Peyer's patch (tissue), 4 donors: ENCODE measurements around the gene GPC5. TPM values are rescaled to one million over a fixed set of nuclear protein-coding genes. Genes with fewer than 3 reads are reported as not detected.

ENCODE experiments used
- DNase-seq, 3 donors: peaks; one replicate each; pipeline ENCODE4 v3.0.0-alpha.2; 2017 to 2019
- H3K27ac ChIP-seq, 4 donors: fragments of 200-600 bp; sonication (generic); one replicate each; pipeline ENCODE4 v1.5.1; 2016 to 2019
- H3K27me3 ChIP-seq, 2 donors: fragments of 200-600 bp; sonication (generic); one replicate each; pipeline ENCODE4 v1.5.1; 2019
- H3K36me3 ChIP-seq, 3 donors: fragments of 200-600 bp; sonication (generic); one replicate each; pipeline ENCODE4 v1.5.1; 2016 to 2019
- H3K4me1 ChIP-seq, 4 donors: fragments of 200-600 bp; sonication (generic); one replicate each; pipeline ENCODE4 v1.5.1; 2016 to 2019
- H3K4me3 ChIP-seq, 4 donors: fragments of 200-600 bp; sonication (generic); 1 replicate in 3 of 4; 2 replicates in 1 of 4; pipeline ENCODE4 v1.5.1; 2016 to 2019; ENCODE audit warnings: mild to moderate bottlenecking in 1 of 4
- H3K9me3 ChIP-seq, 4 donors: fragments of 200-600 bp; sonication (generic); one replicate each; pipeline ENCODE4 v1.5.1; 2016 to 2019; ENCODE audit warnings: mild to moderate bottlenecking in 1 of 4
- CTCF ChIP-seq, 6 experiments: fragments of 450-650 bp in 4 of 6; fragments of 200-600 bp in 2 of 6; sonication (generic) in 1 of 6; IDR thresholded peaks; one replicate each; pipeline ENCODE4 v1.5.1; 2017 to 2019; ENCODE audit warnings: antibody characterized with exemption in 6 of 6, mild to moderate bottlenecking in 3 of 6, moderate library complexity in 1 of 6
- POLR2A ChIP-seq, 2 donors: fragments of 450-650 bp; IDR thresholded peaks; one replicate each; pipeline ENCODE4 v1.5.1; 2017; ENCODE audit warnings: antibody characterized with exemption in 2 of 2, mild to moderate bottlenecking in 2 of 2, moderate library complexity in 2 of 2
- total RNA-seq, 4 donors: library from RNA; depleted of rRNA; stranded (reverse); fragments of >200 nt; gene quantifications; one replicate each; pipeline ENCODE4 v1.1.0, GENCODE V29; 2016

The GPC5 gene
- total RNA-seq, 4 donors from 2014 or later, result 4.1 TPM; not detected in 3

DNA sequence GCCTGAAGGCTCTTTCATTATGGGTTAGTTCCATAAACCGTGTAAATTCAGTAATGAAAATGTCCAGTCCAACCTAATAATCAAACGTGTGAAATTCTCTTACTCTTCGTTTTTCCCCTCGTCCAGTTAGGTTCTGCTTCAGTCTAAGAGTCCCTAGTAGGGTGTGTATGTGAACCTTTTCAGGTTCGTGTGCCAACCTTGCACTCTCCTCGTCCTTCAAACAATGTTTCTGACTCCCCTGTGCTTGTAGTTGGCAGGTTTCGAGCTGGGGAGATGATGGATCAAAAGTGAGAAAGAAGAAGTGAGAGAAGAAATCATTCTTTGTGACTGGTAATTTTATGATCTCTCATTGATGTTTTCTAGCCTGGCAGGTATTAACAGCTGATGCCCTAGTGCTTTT lies 366.1 kb downstream of the GPC5 start:
- no peaks in the 10 kb centered on the region for H3K27me3 ChIP-seq
- DNase-seq, result no peak
- H3K9me3 ChIP-seq, result no peaks in the 10 kb centered on the region
- H3K4me1 ChIP-seq, result no peaks in the 10 kb centered on the region
- H3K4me3 ChIP-seq, result no peak overlapping the region
- H3K27ac ChIP-seq, result no peak overlapping the region
- TF ChIP-seq POLR2A (IDR thresholded peaks at IDR 0.05) (no peak), CTCF (IDR thresholded peaks at IDR 0.05) (no peak)
- H3K36me3 ChIP-seq, result no peaks in the 10 kb centered on the region

DNA sequence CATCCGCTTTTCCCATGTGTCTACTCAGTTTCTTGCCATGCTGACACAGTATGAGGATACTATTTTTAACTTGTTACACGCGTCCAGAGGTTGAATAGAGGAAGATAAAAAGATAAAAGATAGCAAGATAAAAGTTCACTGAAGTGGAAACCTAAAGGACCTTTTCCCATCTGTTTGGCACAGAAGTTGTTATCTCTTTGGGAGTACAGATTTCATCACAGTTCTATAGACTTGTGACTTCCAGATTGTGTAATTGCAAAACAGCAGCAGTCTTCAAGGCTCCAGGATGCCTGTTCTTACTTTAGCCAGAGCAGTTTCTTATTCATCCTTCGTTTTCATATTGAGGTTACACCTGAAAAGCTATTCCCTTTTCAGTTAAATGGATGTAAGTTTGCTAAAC lies 369.2 kb downstream of the GPC5 start:
- DNase-seq, result no peak
- H3K9me3 ChIP-seq, result no peaks in the 10 kb centered on the region
- H3K4me1 ChIP-seq, result no peaks in the 10 kb centered on the region
- TF ChIP-seq CTCF (IDR thresholded peaks at IDR 0.05), result no peak
- TF ChIP-seq POLR2A (IDR thresholded peaks at IDR 0.05), result no peak
- no peak overlapping the region for H3K27ac ChIP-seq
- no peaks in the 10 kb centered on the region for H3K36me3 ChIP-seq
- no peaks in the 10 kb centered on the region for H3K27me3 ChIP-seq
- no peak overlapping the region for H3K4me3 ChIP-seq

- Histone ChIP-seq H3K9me3 (no peaks in the 10 kb centered on the region), H3K27me3 (no peaks in the 10 kb centered on the region), H3K4me1 (no peaks in the 10 kb centered on the region), H3K4me3 (no peak overlapping the region), H3K27ac (no peak overlapping the region), H3K36me3 (no peaks in the 10 kb centered on the region)
- DNase-seq, result no peak
- no peak for TF ChIP-seq POLR2A (IDR thresholded peaks at IDR 0.05)
These were observed 370.3 kb downstream of the GPC5 start for GRCh38 chr13:91768746-91769145.

GRCh38 chr13:91771229-91771628 lies 372.8 kb downstream of the GPC5 start:
- TF ChIP-seq POLR2A (IDR thresholded peaks at IDR 0.05) (no peak), CTCF (IDR thresholded peaks at IDR 0.05) (no peak)
- H3K36me3 ChIP-seq, result no peaks in the 10 kb centered on the region
- H3K4me1 ChIP-seq, result no peaks in the 10 kb centered on the region
- no peaks in the 10 kb centered on the region for H3K9me3 ChIP-seq
- no peak for DNase-seq
- no peak overlapping the region for H3K27ac ChIP-seq
- H3K4me3 ChIP-seq, result no peak overlapping the region
- H3K27me3 ChIP-seq, result no peaks in the 10 kb centered on the region

- Histone ChIP-seq H3K27me3 (no peaks in the 10 kb centered on the region), H3K27ac (no peak overlapping the region), H3K4me1 (no peaks in the 10 kb centered on the region), H3K9me3 (no peaks in the 10 kb centered on the region), H3K36me3 (no peaks in the 10 kb centered on the region), H3K4me3 (no peak overlapping the region)
- TF ChIP-seq POLR2A (IDR thresholded peaks at IDR 0.05) (no peak), CTCF (IDR thresholded peaks at IDR 0.05) (no peak)
- no peak for DNase-seq
These were observed 375.3 kb downstream of the GPC5 start for GRCh38 chr13:91773591-91774227.

- H3K9me3 ChIP-seq, result no peaks in the 10 kb centered on the region
These were observed 376.0 kb downstream of the GPC5 start for GRCh38 chr13:91774397-91774796.

More at GRCh38 chr13:91774397-91774796, 376.0 kb downstream of the GPC5 start:
- H3K36me3 ChIP-seq, result no peaks in the 10 kb centered on the region
- no peaks in the 10 kb centered on the region for H3K27me3 ChIP-seq
- H3K4me1 ChIP-seq, result no peaks in the 10 kb centered on the region
- no peak for TF ChIP-seq POLR2A (IDR thresholded peaks at IDR 0.05)
- no peak for TF ChIP-seq CTCF (IDR thresholded peaks at IDR 0.05)
- DNase-seq, result no peak
- no peak overlapping the region for H3K4me3 ChIP-seq
- no peak overlapping the region for H3K27ac ChIP-seq
